ENCODE measurements around the gene TRIM40. TPM values are rescaled to one million over a fixed set of nuclear protein-coding genes. Genes with fewer than 3 reads are reported as not detected.
A peak's percentile ranks its signal among the peaks of the same experiment; 100 is the strongest.

TRIM40 gene
- total and polyA plus RNA-seq, 2 of the 13 experiments (the other 11 are each of a cell fraction or from before 2014, with no cell fraction given), result 0.58 TPM; not detected in 1

DNA sequence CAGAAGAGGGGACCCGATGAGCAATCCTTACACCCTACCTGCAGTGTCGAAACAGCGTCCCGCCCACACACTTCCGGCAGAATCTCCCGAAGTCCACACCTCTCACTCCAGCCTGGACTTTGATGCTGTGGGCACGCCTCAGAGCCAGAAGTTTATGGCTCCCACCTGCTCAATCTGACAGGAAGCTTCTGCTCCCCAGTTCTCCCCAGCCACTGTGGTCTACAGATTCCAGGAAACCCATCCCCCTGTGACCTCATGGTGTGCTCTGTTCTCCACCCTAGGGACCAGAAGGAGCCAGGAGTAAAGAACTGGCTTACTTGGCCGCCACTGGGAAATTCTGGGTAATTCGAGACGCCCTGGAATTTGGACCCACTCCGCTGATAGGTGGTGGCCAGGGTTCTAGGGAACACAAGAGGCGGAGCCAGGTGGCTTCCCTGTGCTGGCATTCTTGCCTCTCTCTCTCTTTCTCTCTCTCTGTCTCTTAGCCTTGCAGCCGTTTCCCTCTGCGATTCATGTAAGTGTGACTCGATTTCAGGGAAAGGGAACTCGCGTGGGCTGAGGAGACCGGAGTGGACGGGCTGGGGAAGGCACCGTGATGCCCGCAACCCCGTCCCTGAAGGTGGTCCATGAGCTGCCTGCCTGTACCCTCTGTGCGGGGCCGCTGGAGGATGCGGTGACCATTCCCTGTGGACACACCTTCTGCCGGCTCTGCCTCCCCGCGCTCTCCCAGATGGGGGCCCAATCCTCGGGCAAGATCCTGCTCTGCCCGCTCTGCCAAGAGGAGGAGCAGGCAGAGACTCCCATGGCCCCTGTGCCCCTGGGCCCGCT lies 27.4 kb downstream of the TRIM40 start, which contains the start of gene TRIM15 (continued):
- TF ChIP-seq TAF1 (CRISPR knock-in tag; IDR thresholded peaks at IDR 0.05), result peak; percentile 81
- TF ChIP-seq ATF1 (CRISPR knock-in tag; IDR thresholded peaks at IDR 0.05), result no peak
- no peak for TF ChIP-seq CSRNP2 (CRISPR knock-in tag; conservative IDR thresholded peaks at IDR 0.05; ENCODE audit: low read depth)
- TF ChIP-seq ZFP41 (CRISPR knock-in tag; IDR thresholded peaks at IDR 0.05; ENCODE audit: borderline replicate concordance), result peak; percentile 87; the same call in 1 of the 2 replicates
- no peak for TF ChIP-seq RNF2 (conservative IDR thresholded peaks at IDR 0.05; ENCODE audit: low read depth)
- no peak for TF ChIP-seq IKZF1 (IDR thresholded peaks at IDR 0.05)
- TF ChIP-seq ZNF670 (CRISPR knock-in tag; IDR thresholded peaks at IDR 0.05; ENCODE audit: borderline replicate concordance), result no peak
- 0 out of 2 replicates have a peak, but pooled peaks have one; percentile 22 for TF ChIP-seq TCF7 (IDR thresholded peaks at IDR 0.05; ENCODE audit: low read depth)
- TF ChIP-seq THAP7 (CRISPR knock-in tag; IDR thresholded peaks at IDR 0.05), result peak; percentile 93
- TF ChIP-seq REST (IDR thresholded peaks at IDR 0.05; ENCODE audit: borderline replicate concordance in 1 of 2, low read depth in 1 of 2, low read length in 2 of 2), result peak in 1 of 2 experiments; percentile 19; a peak in 2 of 4 replicates
- no peak; a peak in 2 of 4 replicates for TF ChIP-seq EP300 (IDR thresholded peaks at IDR 0.05; ENCODE audit: low read depth in 2 of 2, low read length in 2 of 2)
- TF ChIP-seq EP300 (CRISPR knock-in tag; IDR thresholded peaks at IDR 0.05; ENCODE audit: borderline replicate concordance), result no peak; the same call in 1 of the 2 replicates
- TF ChIP-seq TEAD3 (CRISPR knock-in tag; optimal IDR thresholded peaks at IDR 0.05; ENCODE audit: borderline replicate concordance), result peak; percentile 96
- peak; percentile 74 for TF ChIP-seq FOSL2 (CRISPR knock-in tag; IDR thresholded peaks at IDR 0.05)
- peak; percentile 93 for TF ChIP-seq TGIF2 (CRISPR knock-in tag; IDR thresholded peaks at IDR 0.05)
- TF ChIP-seq, protein P1, sequence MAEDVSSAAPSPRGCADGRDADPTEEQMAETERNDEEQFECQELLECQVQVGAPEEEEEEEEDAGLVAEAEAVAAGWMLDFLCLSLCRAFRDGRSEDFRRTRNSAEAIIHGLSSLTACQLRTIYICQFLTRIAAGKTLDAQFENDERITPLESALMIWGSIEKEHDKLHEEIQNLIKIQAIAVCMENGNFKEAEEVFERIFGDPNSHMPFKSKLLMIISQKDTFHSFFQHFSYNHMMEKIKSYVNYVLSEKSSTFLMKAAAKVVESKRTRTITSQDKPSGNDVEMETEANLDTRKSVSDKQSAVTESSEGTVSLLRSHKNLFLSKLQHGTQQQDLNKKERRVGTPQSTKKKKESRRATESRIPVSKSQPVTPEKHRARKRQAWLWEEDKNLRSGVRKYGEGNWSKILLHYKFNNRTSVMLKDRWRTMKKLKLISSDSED (CRISPR knock-in tag; IDR thresholded peaks at IDR 0.05), result no peak; the same call in 1 of the 2 replicates
- TF ChIP-seq ZNF737 (CRISPR knock-in tag; IDR thresholded peaks at IDR 0.05; ENCODE audit: borderline replicate concordance), result no peak
- TF ChIP-seq ZNF549 (CRISPR knock-in tag; IDR thresholded peaks at IDR 0.05), result no peak
- TF ChIP-seq ZNF879 (CRISPR knock-in tag; IDR thresholded peaks at IDR 0.05), result peak; percentile 93
- TF ChIP-seq, protein P2, sequence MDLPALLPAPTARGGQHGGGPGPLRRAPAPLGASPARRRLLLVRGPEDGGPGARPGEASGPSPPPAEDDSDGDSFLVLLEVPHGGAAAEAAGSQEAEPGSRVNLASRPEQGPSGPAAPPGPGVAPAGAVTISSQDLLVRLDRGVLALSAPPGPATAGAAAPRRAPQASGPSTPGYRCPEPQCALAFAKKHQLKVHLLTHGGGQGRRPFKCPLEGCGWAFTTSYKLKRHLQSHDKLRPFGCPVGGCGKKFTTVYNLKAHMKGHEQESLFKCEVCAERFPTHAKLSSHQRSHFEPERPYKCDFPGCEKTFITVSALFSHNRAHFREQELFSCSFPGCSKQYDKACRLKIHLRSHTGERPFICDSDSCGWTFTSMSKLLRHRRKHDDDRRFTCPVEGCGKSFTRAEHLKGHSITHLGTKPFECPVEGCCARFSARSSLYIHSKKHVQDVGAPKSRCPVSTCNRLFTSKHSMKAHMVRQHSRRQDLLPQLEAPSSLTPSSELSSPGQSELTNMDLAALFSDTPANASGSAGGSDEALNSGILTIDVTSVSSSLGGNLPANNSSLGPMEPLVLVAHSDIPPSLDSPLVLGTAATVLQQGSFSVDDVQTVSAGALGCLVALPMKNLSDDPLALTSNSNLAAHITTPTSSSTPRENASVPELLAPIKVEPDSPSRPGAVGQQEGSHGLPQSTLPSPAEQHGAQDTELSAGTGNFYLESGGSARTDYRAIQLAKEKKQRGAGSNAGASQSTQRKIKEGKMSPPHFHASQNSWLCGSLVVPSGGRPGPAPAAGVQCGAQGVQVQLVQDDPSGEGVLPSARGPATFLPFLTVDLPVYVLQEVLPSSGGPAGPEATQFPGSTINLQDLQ (CRISPR knock-in tag; IDR thresholded peaks at IDR 0.05), result no peak; the same call in 1 of the 2 replicates

Data from HepG2 (cell line).